ENCODE results near the gene OAF.
"Not testable (repeated sequence)": the region's sequence is repeated elsewhere in the genome, so short reads cannot be mapped to it uniquely, and the experiment has no call there.

The OAF gene

DNA sequence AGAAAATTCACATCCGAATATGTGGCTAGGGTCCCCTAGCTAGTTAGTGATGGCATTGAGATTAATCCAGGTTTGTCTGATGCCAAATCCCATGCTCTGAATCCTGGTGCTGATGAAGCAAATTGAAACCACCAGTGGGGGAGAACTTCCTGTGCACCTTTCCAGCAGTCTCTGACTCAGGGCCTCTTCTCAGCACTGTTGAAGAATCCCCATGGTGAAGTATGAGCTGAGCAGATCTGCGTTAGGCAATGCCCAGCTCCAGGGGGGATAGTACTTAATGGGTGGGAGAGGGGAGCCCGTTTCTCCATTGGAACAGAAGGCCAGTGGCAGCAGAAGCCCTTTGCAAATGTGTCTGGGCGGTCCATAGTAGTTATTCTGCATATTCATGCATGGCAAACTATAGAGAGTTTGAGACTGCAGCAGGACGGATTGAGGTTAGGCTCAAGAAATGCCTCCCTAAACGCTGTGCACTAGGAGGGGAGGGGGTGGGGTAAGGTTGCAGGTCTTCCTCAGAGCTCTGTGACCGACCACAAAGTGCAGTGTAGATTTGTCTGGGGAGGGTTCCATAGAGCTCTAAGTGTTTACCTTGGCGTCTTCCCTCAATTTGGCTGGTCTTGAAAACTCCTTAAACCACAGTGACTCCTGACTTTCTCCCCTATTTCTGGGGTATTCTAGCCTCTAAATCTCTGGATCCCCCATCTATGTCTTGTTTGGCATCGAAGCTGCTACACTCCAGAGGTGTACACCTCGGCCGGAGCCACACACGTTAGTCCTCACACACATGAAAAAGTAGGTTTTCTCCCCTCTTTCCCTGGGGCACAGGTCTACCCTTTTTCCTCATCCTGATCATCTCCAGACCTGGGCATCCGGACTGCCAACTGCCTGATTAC lies 33.9 kb downstream of the OAF start:
- in situ Hi-C loops (cut with MboI; ENCODE audit: low sequenced_read_pairs, unreplicated experiment), result no loop called here
- no peak for TF ChIP-seq CTCF (IDR thresholded peaks at IDR 0.05; ENCODE audit: borderline replicate concordance, control extremely low read depth, extremely low read depth, insufficient read depth, missing control alignments)
- DNase-seq (ENCODE audit: low spot score), result no peak

- in situ Hi-C loops (cut with MboI; ENCODE audit: low sequenced_read_pairs, unreplicated experiment), result no loop called here
- no peak for TF ChIP-seq CTCF (IDR thresholded peaks at IDR 0.05; ENCODE audit: borderline replicate concordance, control extremely low read depth, extremely low read depth, insufficient read depth, missing control alignments)
- no peak for DNase-seq (ENCODE audit: low spot score)
These were observed 34.6 kb downstream of the OAF start for GRCh38 chr11:120245434-120245833.

GRCh38 chr11:120248551-120249278 lies 37.9 kb downstream of the OAF start:
- DNase-seq (ENCODE audit: low spot score), result no peak
- no peak for TF ChIP-seq CTCF (IDR thresholded peaks at IDR 0.05; ENCODE audit: borderline replicate concordance, control extremely low read depth, extremely low read depth, insufficient read depth, missing control alignments)
- in situ Hi-C loops (cut with MboI; ENCODE audit: low sequenced_read_pairs, unreplicated experiment), result no loop called here

- no peak for DNase-seq (ENCODE audit: low spot score)
- in situ Hi-C loops (cut with MboI; ENCODE audit: low sequenced_read_pairs, unreplicated experiment), result no loop called here
- no peak for TF ChIP-seq CTCF (IDR thresholded peaks at IDR 0.05; ENCODE audit: borderline replicate concordance, control extremely low read depth, extremely low read depth, insufficient read depth, missing control alignments)
These were observed 38.7 kb downstream of the OAF start for GRCh38 chr11:120249279-120250262.

- in situ Hi-C loops (cut with MboI; ENCODE audit: low sequenced_read_pairs, unreplicated experiment); DNase-seq (ENCODE audit: low spot score): not testable (repeated sequence)
These were observed 42.5 kb downstream of the OAF start for GRCh38 chr11:120253377-120253776.

DNA sequence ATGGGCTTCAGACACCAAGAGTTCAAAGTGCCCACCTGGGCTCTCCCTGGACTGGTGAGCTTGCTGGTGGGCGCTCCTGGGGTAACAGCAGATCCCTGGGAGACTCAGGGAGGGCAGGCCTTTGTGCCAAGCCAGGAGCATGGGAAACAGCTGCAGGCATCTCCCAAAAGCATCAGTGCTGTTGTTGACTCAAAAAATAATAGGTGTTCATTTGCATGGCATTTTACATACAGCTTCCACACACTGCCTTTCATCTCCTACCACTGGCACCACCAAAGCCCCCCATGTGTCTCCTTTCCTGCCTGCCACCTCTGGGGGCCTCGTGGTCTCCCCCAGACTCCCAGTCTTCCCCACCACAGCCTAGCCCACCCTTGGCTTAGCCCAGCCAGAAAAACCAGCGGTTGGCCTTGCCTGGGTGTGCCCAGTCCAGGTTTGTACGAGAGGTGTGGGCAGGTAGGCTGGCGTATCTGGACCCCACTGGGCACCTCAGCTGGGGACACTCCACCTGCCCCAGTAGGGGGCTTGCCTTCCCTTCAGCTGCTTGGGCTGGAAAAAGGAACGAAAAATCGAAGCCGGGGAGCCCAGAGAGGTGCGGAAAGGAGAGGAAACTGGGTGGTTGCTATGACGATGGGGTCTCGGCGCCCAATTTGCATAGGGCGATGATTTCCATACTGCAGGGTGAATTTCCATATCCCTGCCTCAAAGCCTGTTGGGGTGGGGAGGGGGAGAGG lies 44.1 kb downstream of the OAF start:
- in situ Hi-C loops (cut with MboI; ENCODE audit: low sequenced_read_pairs, unreplicated experiment), result no loop called here
- no peak for TF ChIP-seq CTCF (IDR thresholded peaks at IDR 0.05; ENCODE audit: borderline replicate concordance, control extremely low read depth, extremely low read depth, insufficient read depth, missing control alignments)
- DNase-seq (ENCODE audit: low spot score), result peak; percentile 70

Measured in GM13976 (cell line).